Activated CD8-positive, alpha-beta memory T cell treated with anti-CD3 and anti-CD28 coated beads for 48 hours (primary cell): ENCODE results near the gene MTHFD1L.

Source experiments
- DNase-seq, 3 experiments: peaks; one replicate each; pipeline ENCODE4 v3.0.0-alpha.2; 2020; ENCODE audit warnings: low read depth in 2 of 3, low spot score in 2 of 3

Gene MTHFD1L

DNA sequence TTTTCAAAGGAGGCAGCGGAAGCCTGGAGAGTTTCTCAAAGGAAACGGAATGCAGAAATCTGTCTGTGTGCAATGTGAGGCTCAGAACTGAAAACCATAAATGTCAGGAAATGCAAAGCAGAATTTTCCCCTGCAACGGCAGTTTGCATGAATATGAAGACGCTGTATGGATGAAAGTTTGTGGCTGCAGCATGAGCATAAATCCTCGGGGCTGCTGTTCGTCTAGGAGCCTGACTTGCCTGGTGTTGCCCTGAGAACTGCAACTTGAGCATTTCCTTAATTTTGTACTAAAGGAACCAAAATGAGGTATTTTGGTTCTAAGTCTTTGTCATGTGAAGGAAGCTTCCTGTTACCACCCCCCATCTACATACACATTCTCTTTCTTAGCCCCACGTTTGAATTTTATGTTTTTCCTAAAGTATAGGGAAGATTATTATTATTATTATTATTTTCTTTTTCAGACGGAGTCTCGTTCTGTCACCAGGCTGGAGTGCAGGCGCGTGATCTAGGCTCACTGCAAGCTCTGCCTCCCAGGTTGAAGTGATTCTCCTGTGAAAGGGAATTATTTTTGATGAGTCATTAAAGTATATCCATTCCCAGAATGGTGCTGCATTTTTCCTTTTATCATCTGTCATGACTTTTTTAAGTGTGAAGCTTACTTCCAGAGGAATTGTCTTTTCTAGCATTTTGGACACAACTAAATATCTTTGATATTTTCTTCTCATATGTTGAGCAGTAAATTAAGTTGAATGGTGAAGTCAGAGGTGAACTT, 33.1 kb downstream of the MTHFD1L start:
- no peak for DNase-seq

DNA sequence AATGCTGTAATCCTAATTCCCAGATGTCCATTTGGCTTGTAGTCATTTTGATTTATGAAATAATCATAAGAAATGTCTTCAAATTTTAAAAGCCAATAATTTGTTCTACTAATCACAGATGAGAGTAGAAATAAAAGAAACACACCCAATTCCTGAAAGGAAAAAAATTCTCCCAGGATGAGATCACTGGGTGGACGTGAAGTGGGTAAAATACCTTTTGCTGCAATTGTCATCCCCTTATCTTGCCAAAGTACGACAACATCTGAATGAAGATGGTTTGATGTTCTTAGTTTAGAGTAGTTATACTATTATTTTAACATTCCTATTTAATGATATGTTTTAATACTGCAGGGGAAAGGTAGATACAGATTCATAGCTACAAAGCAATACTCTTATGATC, 33.7 kb downstream of the MTHFD1L start:
- DNase-seq, result no peak

DNA sequence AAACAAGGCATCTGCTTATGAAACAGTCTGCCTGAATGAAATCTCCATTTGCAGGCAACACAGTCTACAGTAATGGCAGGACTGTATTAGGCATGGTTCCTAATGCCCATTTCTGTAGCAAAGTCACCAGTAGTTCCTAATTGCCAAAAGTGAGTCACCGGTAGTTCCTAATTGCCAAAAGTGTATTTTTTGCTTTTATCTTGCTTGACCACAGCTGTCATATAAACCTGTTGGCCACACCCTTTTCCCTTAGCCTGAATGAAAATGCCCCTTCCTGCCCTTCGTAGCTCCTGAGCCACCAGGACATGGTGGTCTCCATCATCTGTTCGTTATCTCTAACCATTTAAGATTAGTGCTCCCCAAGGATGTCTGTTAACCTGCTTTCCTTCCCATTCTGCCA, 34.5 kb downstream of the MTHFD1L start:
- DNase-seq, result no peak

DNA sequence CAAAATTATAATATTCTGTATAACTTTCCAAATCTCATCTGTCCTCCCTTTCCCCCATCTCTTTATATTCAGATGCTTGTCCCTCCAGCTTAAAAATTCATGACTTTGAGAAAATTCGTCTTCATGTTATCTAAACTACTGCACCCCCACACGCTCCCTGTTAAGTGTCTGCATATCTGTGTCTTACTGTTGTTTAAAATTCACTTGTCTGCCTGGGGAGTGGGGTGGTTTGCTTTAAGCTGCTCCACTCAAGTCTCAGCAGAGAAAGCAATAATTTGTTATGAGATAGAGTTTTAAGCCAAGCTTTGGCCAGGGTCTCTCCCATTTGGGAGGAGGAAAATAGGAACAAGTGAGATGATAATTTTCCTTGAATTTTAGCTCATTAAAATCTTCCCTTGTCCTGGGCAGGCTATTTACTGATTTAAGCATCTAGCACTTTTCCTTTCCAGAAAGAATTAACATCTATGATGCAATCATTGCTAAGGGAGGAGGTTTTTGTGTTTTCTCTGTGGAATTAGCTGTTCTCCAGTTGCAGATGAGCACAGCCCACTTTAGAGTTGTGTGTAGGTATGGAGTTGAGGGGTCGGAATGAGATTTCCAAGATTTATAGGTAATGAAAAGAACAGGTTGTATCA, 36.8 kb downstream of the MTHFD1L start:
- DNase-seq, result no peak

DNA sequence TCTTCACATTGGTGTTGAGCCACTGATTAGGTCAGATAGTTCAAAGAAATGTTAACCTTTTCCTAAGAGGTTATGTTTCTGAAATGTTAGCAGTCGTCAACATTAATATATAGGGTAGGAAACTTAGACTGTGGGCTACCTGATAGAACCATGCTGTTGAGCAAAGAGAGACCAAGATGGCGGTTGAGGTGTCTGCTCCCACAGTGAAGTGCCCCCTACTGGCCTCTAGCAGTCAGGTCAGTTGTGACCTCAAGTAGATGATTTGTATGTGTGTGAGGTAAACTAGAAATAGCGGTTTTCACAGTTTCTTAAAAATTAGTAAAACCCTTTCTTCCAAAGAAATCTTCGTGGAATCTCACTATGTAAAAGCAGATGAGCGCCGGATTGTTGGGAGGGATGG, 40.3 kb downstream of the MTHFD1L start:
- DNase-seq, result no peak

DNA sequence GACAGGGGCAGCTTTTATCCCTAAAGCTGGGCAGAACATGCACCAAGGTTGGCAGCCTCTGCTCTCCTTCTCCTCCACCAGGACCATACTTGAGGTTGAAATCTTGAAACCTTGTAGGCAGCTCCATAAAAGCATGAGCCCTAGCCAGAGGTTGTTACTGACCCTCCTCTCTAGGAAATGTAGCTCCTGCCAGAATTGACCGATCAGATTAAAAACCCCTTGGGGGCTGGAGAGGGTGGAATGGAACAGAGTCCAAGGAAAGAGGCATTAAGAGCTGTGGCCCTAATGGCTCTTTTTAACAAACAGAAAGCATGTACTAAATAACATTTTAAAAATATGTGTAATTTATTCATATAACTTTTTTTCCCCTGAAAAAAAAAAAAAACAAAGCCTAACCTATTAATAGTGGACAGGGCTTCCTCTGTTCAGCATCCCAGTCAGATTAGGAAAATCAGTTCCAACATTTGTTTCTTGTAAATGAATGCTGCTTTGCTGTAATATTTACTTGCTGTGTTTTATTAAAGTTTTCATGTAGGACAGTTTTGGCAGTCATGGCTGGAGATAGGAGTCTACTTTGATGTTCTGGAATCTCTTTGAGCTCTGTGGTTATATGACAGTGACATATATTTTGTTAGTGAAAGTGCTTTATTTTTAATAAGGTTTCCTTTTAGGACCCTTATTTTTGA, 41.3 kb downstream of the MTHFD1L start:
- no peak for DNase-seq

DNA sequence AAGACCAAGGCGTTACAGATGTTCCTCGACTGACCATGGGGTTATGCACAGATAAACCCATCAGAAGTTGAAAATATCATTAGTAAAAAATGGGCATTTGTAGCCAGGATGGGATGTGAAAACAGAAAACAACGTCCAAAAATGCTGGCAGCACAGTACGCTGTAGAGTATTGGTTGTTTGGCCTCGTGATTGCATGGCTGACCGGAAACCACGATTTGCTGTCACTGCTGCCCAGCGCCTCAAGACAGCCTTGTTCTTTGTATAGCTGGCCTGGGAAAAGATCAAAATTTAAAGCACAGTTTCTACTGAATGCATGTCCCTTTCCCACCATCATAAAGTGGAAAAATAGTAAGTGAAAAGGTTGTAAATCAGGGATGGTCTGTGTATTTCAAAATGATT, 41.9 kb downstream of the MTHFD1L start:
- DNase-seq, result no peak

DNA sequence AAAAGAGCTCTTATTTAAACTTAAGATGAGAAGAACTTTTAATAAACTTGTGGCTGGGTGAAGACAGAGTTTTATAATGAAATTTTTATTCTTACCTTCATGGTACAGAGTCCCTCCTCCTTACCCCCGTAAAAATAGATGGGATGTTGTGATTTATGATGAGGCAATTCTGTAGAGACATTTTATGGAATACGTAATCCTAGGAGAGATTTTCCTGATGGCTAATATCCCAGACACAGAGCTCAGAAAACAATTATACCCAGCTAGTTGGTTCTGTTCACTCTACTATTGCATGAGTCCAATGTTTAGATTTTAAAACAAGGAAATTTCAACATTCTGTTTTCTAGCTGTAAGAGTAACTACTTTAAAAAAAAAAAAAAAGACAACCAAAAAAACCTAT, 43.4 kb downstream of the MTHFD1L start:
- no peak for DNase-seq

DNA sequence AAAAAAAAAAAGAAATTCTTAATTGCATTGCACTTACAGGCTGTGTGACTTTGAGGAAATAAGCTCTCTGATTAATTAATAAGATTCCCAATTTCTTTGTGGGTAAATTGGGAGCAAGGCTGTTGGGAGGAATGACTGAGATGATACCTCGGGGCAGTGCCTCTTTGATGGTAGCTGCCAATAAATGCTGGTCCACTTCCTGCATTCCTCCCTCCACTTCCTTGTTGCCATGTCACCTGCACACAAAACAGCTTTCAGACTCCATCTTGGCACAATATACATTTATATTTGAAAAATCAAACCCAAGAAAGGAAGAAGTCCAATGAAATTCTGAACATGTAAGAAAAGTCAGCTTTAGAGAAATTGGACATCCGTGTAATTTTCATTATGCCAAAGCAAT, 45.1 kb downstream of the MTHFD1L start:
- no peak for DNase-seq

DNA sequence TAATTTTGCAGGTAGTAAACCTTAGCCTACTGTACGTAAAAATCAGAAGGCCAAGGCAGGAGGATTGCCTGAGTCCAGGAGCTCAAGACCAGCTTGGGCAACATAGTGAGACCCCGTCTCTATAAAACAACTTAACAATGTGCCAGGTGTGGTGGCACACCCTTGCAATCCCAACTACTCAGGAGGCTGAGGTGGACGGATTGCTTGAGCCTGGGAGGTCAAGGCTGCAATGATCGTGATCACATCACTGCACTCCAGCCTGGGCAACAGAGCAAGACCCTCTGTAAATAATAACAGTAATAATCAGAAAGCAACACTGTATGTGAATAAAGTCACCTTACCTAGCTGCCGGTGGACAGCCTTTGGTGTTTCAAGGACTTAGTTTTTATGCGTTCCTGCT, 48.9 kb downstream of the MTHFD1L start:
- DNase-seq, result no peak

DNA sequence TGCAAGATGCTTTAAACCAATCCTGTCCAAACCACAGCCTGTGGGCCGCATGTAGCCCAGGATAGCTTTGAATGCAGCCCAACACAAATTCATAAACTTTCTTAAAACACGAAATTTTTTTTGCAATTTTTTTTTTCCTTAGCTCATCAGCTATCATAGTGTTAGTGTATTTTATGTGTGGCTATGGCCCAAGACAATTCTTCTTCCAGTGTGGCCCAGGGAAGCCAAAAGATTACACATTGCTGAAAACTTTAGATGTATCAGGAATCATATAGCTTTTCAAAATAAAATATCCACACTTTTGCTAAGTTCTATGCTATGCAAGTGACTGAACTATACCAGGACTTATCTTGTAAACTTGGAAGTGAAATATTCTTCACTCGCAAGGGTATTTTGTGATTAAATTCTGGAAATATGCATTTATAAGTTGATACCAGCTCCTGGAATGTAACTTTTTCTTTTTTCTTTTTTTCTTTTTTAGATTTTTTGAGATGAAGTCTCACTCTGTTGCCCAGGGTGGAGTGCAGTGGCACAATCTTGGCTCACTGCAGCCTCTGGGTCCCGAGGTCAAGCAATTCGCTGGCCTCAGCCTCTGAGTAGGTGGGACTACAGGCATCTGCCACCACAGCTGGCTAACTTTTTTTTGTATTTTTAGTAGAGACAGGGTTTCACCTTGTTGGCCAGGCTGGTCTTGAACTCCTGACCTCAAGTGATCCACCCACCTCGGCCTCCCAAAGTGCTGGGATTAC, 49.8 kb downstream of the MTHFD1L start:
- no peak for DNase-seq

DNA sequence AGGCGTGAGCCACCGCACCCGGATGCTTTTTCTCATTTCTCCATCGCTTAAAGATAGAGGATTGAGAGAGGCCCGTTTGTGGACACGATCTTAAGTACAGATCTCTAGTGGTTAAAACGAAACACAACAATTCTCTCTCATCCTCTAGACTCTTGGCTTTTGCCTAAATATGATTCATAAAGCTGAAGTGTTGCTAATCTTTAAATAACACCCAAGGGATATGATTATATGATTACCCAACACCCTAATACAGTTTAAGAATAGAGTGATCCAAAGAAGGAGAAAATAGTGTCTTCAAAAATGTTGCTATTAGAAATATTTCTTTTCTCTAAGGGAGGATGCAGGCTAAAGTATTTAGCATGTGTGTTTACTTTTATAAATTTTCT, 50.4 kb downstream of the MTHFD1L start:
- DNase-seq, result no peak

DNA sequence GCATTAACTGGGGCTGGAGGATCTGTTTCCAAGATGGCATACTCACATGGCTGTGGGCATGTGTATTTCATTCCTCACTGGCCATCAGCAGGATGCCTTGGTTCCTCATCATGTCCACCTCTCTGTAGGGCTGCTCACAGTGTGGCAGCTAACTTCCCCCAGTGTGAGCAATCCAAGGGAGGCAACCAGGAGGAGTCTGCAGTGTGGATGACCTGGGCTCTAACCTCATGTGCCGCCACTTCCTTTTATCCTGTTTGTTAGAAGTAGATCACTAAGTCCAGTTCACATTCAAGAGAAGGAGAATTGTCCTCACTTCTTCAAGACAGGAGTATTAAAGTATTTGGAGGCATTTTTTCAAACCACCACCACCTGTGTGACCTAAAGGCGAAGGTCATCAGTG, 54.4 kb downstream of the MTHFD1L start:
- no peak for DNase-seq

DNA sequence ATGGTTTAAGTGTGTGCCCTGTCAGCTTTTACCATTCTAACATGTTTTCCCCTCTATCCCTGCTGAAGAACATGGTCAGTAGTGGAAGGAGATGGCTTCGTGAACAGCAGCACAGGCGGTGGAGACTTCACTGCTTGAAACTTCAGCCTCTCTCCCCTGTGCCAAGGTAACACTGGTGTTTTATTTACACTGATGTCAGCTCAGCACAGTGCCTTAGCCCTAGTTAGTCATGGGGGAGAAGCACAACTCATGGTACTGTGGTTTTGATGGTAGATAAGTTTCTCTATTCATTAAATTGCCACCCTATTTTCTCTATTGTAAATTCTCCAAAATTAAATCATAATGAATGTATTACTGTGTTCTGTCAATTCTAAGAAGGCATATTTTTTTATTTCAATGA, 56.6 kb downstream of the MTHFD1L start:
- no peak for DNase-seq

DNA sequence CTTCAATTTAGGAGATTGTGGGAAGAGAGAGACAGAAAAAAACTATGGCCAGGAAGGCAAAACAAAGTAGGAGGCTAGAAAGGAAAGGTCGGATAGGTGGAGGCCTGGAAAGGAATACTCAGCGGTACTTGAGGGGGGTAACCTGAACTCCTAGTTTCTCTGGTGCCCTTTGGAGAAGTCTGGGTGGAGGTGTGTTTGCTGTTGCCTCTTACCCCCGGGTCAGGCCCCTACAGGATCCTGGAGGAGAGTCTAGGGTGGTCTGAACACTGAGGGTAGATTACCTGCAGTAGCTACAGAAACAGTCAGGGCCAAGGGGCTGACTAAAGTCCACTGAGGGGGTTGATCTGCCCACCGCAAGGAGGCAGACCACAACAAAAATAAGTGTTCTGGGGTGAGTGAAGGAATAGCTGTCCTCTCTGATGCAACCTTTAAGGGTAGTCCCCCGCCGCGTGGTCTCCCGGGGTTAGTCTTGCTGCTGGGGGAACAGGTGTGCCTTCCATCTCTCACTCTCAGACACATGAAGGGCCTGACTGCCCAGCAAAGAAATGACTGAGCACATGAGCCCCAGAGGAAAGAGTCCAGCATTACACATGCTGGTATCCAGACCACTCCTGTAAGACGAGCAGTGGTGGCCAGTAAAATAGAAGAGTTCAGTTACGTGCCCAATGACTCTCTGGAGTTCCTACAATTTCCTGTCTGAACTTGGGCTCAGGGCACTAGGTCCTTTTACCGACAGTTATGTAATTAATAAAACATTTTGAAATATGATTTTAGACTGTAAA, 59.5 kb downstream of the MTHFD1L start:
- DNase-seq, result no peak

DNA sequence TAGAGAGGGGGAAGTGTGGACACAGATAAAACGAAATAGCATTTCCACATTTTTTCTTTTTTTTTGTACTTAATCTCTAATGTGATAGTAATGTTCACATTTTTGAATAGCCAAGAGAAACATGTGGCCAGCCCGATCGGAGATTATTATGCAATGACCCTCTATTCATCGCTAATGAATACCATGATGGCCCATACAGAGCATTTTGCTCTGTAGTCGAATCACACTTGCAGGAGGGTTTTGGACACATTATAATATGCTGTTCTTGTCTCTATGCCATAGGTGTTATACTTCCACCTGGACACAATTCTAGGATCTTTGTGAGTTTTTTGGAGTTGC, 60.1 kb downstream of the MTHFD1L start:
- no peak for DNase-seq

DNA sequence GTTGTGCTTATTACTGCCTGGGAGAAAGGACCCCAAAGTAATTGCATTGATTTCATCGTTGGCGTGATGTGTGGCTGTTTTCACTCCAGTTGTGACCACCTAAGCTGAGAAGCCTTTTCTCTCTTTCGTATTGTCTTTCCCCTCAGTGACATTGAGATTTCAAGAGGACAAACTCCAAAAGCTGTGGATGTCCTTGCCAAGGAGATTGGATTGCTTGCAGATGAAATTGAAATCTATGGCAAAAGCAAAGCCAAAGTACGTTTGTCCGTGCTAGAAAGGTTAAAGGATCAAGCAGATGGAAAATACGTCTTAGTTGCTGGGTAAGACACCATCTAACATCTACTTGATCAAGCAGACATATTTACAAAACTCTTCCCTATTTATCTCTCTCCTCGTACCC, 60.5 kb downstream of the MTHFD1L start:
- DNase-seq, result no peak

DNA sequence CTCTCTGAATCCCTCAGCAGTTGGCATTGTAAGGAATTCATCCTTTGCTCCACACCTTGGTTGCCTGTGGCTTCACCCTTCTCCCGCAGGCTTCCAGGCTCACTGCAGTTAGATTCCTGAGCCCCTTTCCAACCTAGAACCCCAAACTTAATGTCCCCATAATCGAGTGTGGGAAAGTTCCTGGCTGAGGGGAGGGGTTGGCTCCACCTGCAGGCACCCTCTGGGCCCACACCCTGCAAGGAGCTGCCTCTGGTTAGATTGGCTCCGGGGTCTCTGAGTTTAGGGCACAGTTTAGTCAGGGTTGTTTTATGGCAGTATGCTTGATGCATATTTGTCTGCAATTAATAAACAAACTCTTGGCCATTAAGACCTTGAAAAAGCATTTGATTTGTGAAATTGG, 63.4 kb downstream of the MTHFD1L start:
- no peak for DNase-seq

DNA sequence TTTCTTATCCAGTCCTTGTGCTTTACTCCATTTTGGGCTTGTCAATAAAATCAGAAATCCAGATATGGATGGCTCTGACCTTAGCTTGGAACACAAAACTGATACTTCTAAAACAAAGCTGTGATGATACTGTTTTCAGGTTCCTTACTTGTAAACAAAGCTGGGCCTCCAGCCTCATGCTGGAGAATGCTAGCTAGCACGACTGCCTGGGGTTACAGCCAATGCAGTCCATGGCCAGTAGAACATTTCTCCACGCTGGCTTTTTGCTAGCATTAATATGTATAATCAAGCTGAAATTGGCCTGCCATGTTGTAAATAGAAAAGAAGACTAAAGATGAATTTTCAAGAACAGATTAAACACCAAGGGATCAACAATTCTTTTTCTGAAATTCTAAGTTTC, 63.9 kb downstream of the MTHFD1L start:
- DNase-seq, result no peak

DNA sequence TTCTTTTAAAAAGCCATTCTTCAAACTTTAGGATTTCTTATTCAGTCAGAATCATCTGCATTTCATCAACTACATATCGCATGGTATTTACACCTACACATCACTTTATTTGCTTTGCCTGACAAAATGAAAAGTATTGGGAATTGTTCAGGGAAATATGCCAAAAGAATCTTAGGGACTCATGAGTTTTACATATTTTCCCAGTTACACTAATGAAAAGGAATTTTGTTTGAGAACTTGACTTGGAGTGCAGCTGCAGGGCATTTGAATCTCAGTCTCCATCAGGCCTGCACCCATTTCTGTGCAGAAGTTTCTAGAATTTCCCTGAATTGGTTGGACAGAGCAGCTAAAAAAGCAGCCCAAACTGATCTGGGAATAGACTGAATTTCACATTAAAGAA, 65.3 kb downstream of the MTHFD1L start:
- no peak for DNase-seq

DNA sequence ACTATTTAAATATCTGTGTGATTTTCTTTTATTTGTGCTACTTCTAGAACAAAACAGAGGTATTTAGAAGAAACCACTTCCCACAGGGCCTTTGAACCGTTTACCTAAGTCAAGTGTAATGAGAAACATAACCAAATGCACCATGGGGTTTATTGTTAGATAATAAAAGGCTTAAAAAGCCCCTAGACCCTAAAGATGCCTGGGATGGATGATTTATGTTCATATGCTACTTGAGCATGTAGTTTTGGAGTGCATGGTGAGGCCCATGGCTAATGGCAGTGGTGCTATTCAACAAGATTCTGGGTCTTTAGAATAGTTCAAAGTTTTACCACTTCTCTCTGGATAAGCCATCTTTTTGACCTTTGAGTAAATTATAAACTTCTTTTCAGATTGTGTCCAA, 65.9 kb downstream of the MTHFD1L start:
- DNase-seq, result no peak
